Measurements from ENCODE around the gene AFAP1L2.

AFAP1L2 gene

DNA sequence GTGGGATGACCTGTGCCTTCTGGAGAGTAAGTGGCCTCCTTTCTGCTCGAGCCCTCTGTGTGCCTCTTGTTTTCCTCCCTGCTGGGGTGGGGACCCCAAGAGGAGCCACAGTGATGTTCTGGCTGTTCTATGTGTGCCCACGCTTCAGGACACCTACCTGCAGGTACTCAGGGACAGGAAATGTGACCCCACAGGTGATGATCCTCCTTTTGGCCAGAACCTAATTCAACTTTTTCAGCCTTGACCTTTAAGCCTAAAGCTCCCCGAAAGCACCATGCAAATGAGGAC, 95.0 kb downstream of the AFAP1L2 start:
- no peak overlapping the region for H3K27ac ChIP-seq (ENCODE audit: low read depth, low read length)
- H3K9ac ChIP-seq (ENCODE audit: low read length), result no peak overlapping the region
- H3K27me3 ChIP-seq (ENCODE audit: low read length), result no peaks in the 10 kb centered on the region

DNA sequence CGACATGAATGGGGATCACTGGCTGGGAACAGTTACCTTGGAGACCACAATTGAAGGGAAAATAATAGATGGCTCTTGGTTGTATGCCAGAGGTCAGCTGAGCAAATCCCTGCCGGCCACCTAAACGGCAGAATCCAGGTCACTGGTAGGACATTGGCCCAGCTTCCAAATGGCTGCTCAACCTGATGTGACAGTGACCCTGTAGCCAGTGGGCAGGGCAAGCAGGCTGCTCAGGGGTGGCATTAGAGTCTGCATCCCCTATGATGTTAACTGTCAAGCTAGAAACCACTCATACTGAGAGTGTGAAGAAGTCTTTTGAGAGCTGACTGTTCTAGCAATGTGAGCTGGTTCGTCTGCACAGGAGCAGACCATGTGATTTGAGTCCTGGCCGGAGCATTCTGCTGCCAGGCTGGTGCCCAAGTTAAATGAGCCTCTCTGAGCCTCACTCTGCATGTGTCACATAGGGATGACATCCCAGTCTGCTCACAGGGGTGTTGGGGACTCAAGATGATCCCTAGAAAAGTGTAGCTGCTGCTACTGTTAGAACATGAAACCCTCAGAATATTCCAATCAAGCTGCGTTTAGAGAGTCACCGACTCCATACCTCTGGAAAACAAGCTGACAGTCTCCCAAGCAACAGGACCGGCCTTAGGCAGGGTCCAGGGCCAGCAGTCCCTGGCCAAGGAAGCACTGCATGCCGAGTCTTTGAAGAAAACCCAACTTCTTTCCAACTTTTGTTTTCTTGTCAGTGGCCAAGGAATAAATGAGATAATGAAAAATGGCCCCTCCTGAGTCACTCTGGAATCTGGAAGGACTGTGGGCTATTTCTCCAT, 95.6 kb downstream of the AFAP1L2 start:
- TF ChIP-seq EZH2phosphoT487 (conservative IDR thresholded peaks at IDR 0.05; ENCODE audit: low read length), result no peak
- TF ChIP-seq, protein P1, sequence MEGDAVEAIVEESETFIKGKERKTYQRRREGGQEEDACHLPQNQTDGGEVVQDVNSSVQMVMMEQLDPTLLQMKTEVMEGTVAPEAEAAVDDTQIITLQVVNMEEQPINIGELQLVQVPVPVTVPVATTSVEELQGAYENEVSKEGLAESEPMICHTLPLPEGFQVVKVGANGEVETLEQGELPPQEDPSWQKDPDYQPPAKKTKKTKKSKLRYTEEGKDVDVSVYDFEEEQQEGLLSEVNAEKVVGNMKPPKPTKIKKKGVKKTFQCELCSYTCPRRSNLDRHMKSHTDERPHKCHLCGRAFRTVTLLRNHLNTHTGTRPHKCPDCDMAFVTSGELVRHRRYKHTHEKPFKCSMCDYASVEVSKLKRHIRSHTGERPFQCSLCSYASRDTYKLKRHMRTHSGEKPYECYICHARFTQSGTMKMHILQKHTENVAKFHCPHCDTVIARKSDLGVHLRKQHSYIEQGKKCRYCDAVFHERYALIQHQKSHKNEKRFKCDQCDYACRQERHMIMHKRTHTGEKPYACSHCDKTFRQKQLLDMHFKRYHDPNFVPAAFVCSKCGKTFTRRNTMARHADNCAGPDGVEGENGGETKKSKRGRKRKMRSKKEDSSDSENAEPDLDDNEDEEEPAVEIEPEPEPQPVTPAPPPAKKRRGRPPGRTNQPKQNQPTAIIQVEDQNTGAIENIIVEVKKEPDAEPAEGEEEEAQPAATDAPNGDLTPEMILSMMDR (IDR thresholded peaks at IDR 0.05; ENCODE audit: insufficient read depth, low read length, poor library complexity, severe bottlenecking), result no peak
- H3K9me3 ChIP-seq (ENCODE audit: insufficient read depth, low read length), result no peaks in the 10 kb centered on the region
- H3K4me3 ChIP-seq (ENCODE audit: insufficient read depth, low read length, poor library complexity, severe bottlenecking), result no peak overlapping the region
- H2AFZ ChIP-seq (ENCODE audit: low read depth, low read length, severe bottlenecking), result no peak overlapping the region
- no peaks in the 10 kb centered on the region for H3K27me3 ChIP-seq (ENCODE audit: low read length)
- H3K36me3 ChIP-seq (ENCODE audit: low read length), result no peaks in the 10 kb centered on the region
- no peak overlapping the region for H3K4me2 ChIP-seq (ENCODE audit: low read depth, low read length, poor library complexity, severe bottlenecking)
- no peaks in the 10 kb centered on the region for H4K20me1 ChIP-seq (ENCODE audit: low read depth, low read length)
- H3K9ac ChIP-seq (ENCODE audit: low read length), result no peak overlapping the region
- H3K79me2 ChIP-seq (ENCODE audit: insufficient read depth, low read length), result no peaks in the 10 kb centered on the region
- H3F3A ChIP-seq (ENCODE audit: insufficient read depth), result no peaks in the 10 kb centered on the region
- H3K27ac ChIP-seq (ENCODE audit: low read depth, low read length), result no peak overlapping the region
- H3K9me2 ChIP-seq (replicated peaks; ENCODE audit: insufficient read depth, low read length), result no peaks in the 10 kb centered on the region

More for the DNA sequence above, 95.0 kb downstream of the AFAP1L2 start:
- Histone ChIP-seq H3K4me3 (ENCODE audit: insufficient read depth, low read length, poor library complexity, severe bottlenecking) (no peak overlapping the region), H3F3A (ENCODE audit: insufficient read depth) (no peaks in the 10 kb centered on the region), H3K79me2 (ENCODE audit: insufficient read depth, low read length) (no peaks in the 10 kb centered on the region), H3K9me3 (ENCODE audit: insufficient read depth, low read length) (no peaks in the 10 kb centered on the region), H3K9me2 (replicated peaks; ENCODE audit: insufficient read depth, low read length) (no peaks in the 10 kb centered on the region), H4K20me1 (ENCODE audit: low read depth, low read length) (no peaks in the 10 kb centered on the region), H3K4me2 (ENCODE audit: low read depth, low read length, poor library complexity, severe bottlenecking) (no peak overlapping the region), H3K36me3 (ENCODE audit: low read length) (no peaks in the 10 kb centered on the region), H2AFZ (ENCODE audit: low read depth, low read length, severe bottlenecking) (no peak overlapping the region)
- TF ChIP-seq, protein P1 (IDR thresholded peaks at IDR 0.05; ENCODE audit: insufficient read depth, low read length, poor library complexity, severe bottlenecking), result no peak
- TF ChIP-seq EZH2phosphoT487 (conservative IDR thresholded peaks at IDR 0.05; ENCODE audit: low read length), result no peak

DNA sequence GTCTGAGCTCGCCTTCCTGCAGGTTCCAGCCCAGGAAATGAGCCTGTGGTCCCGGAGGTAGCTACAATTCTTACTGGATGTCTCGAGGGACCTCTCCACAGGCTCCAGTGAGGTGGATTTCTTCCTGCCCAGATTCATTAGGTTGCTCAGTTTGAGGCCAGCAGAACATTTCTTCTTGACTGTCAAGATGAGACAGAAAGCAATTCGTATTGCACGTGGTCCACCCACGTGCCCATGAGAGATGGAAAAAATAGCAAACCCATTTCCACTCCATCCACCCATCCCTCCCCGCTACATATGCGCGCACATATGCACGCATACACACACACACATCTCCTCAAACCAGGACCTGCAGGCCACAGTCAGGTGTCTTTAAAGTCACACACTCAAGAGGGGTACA, 96.6 kb downstream of the AFAP1L2 start:
- Histone ChIP-seq H3F3A (ENCODE audit: insufficient read depth) (no peaks in the 10 kb centered on the region), H3K9me2 (replicated peaks; ENCODE audit: insufficient read depth, low read length) (no peaks in the 10 kb centered on the region), H3K27me3 (ENCODE audit: low read length) (no peaks in the 10 kb centered on the region), H3K79me2 (ENCODE audit: insufficient read depth, low read length) (no peaks in the 10 kb centered on the region), H3K4me2 (ENCODE audit: low read depth, low read length, poor library complexity, severe bottlenecking) (no peak overlapping the region), H3K9ac (ENCODE audit: low read length) (no peak overlapping the region), H3K9me3 (ENCODE audit: insufficient read depth, low read length) (no peaks in the 10 kb centered on the region), H3K4me3 (ENCODE audit: insufficient read depth, low read length, poor library complexity, severe bottlenecking) (no peak overlapping the region), H3K27ac (ENCODE audit: low read depth, low read length) (no peak overlapping the region), H2AFZ (ENCODE audit: low read depth, low read length, severe bottlenecking) (no peak overlapping the region), H4K20me1 (ENCODE audit: low read depth, low read length) (no peaks in the 10 kb centered on the region), H3K36me3 (ENCODE audit: low read length) (no peaks in the 10 kb centered on the region)
- TF ChIP-seq EZH2phosphoT487 (conservative IDR thresholded peaks at IDR 0.05; ENCODE audit: low read length), result no peak
- TF ChIP-seq, protein P1 (IDR thresholded peaks at IDR 0.05; ENCODE audit: insufficient read depth, low read length, poor library complexity, severe bottlenecking), result no peak

All from SU-DHL-6 (cell line).